Stimulated activated naive CD8-positive, alpha-beta T cell treated with anti-CD3 and anti-CD28 coated beads, Interleukin-15, Interleukin-2, amounts not matched to agents 100 U/mL and 50 U/mL, for 24 hours (primary cell): ENCODE measurements around the gene GLIS1.

Experiments
- ATAC-seq: fragments of 150-1000 bp; cut with Tn5 transposase; one replicate; pipeline ENCODE4 v1.10.0; 2021
- DNase-seq: peaks from one replicate; pipeline ENCODE4 v3.0.0; 2021

The GLIS1 gene

GRCh38 chr1:53677486-53677885 is 61.5 kb downstream of the GLIS1 start:
- DNase-seq (no peak), ATAC-seq (no peak)

GRCh38 chr1:53672785-53673184 is 66.2 kb downstream of the GLIS1 start:
- ATAC-seq: no peak
- DNase-seq: no peak

GRCh38 chr1:53672243-53672642 is 66.7 kb downstream of the GLIS1 start:
- ATAC-seq (no peak), DNase-seq (no peak)

- no peak for DNase-seq
- ATAC-seq: no peak
These were observed 69.3 kb downstream of the GLIS1 start for GRCh38 chr1:53669621-53670191.

GRCh38 chr1:53666566-53666965 is 72.4 kb downstream of the GLIS1 start:
- ATAC-seq (no peak), DNase-seq (no peak)

- DNase-seq (no peak), ATAC-seq (no peak)
These were observed 73.0 kb downstream of the GLIS1 start for GRCh38 chr1:53665996-53666395.

- DNase-seq (no peak), ATAC-seq (no peak)
These were observed 75.2 kb downstream of the GLIS1 start for GRCh38 chr1:53663529-53664300.

GRCh38 chr1:53662951-53663350 is 76.0 kb downstream of the GLIS1 start:
- no peak for ATAC-seq
- no peak for DNase-seq

- DNase-seq (no peak), ATAC-seq (no peak)
These were observed 76.8 kb downstream of the GLIS1 start for GRCh38 chr1:53662169-53662568.

GRCh38 chr1:53661496-53661895 is 77.5 kb downstream of the GLIS1 start:
- DNase-seq: no peak

GRCh38 chr1:53660666-53661065 is 78.3 kb downstream of the GLIS1 start:
- no peak for DNase-seq
- no peak for ATAC-seq

More at GRCh38 chr1:53661496-53661895, 77.5 kb downstream of the GLIS1 start:
- ATAC-seq: no peak

GRCh38 chr1:53659436-53659835 is 79.5 kb downstream of the GLIS1 start:
- no peak for ATAC-seq
- no peak for DNase-seq

- DNase-seq (no peak), ATAC-seq (no peak)
These were observed 80.3 kb downstream of the GLIS1 start for GRCh38 chr1:53658489-53659230.

GRCh38 chr1:53657891-53658396 is 81.0 kb downstream of the GLIS1 start:
- DNase-seq (no peak), ATAC-seq (no peak)

GRCh38 chr1:53657531-53657805 is 81.5 kb downstream of the GLIS1 start:
- no peak for ATAC-seq
- no peak for DNase-seq

- ATAC-seq (no peak), DNase-seq (no peak)
These were observed 82.0 kb downstream of the GLIS1 start for GRCh38 chr1:53656747-53657530.

GRCh38 chr1:53655931-53656746 is 82.8 kb downstream of the GLIS1 start:
- DNase-seq (no peak), ATAC-seq (no peak)

- ATAC-seq: no peak
- DNase-seq: no peak
These were observed 84.5 kb downstream of the GLIS1 start for GRCh38 chr1:53654216-53655210.

- ATAC-seq: no peak
These were observed 85.3 kb downstream of the GLIS1 start for GRCh38 chr1:53653631-53654030.

GRCh38 chr1:53653200-53653575 is 85.8 kb downstream of the GLIS1 start:
- ATAC-seq (no peak), DNase-seq (no peak)

More at GRCh38 chr1:53653631-53654030, 85.3 kb downstream of the GLIS1 start:
- DNase-seq: no peak
